Natural killer cell (primary cell): Measurements from ENCODE around the gene PTPN12. TPM values are rescaled to one million over a fixed set of nuclear protein-coding genes. Genes with fewer than 3 reads are reported as not detected.
A peak's percentile ranks its signal among the peaks of the same experiment; 100 is the strongest.

Experiments used
- ATAC-seq, 3 donors: fragments of 150-1000 bp in 2 of 3; fragments of 200-7000 bp in 1 of 3; cut with Tn5 transposase; 1 replicate in 1 of 3; 2 replicates in 2 of 3; pipeline ENCODE4 v1.10.0; 2021; ENCODE audit warnings: mild to moderate bottlenecking in 2 of 3, moderate library complexity in 2 of 3
- DNase-seq, 2 donors: peaks; one replicate each; pipeline versions ENCODE4 v3.0.0 to v3.0.0-alpha.2; 2013 to 2021; ENCODE audit warnings: mixed read lengths in 1 of 2
- H3K27ac ChIP-seq: one replicate; pipeline ENCODE4 v1.5.1; 2013; ENCODE audit warnings: mild to moderate bottlenecking, low read length
- H3K27me3 ChIP-seq: one replicate; pipeline ENCODE4 v1.6.1; 2013; ENCODE audit warnings: low read length; ENCODE audit not compliant: control insufficient read depth, insufficient read depth
- H3K36me3 ChIP-seq: one replicate; pipeline ENCODE4 v1.6.1; 2013; ENCODE audit warnings: low read length; ENCODE audit not compliant: control insufficient read depth, insufficient read depth
- H3K4me1 ChIP-seq: one replicate; pipeline ENCODE4 v1.6.1; 2013; ENCODE audit warnings: low read length; ENCODE audit not compliant: control insufficient read depth, insufficient read depth
- H3K4me3 ChIP-seq: one replicate; pipeline ENCODE4 v1.5.1; 2013; ENCODE audit warnings: low read length
- H3K9me3 ChIP-seq: one replicate; pipeline ENCODE4 v1.6.1; 2013; ENCODE audit warnings: low read length; ENCODE audit not compliant: control insufficient read depth, insufficient read depth
- H3K27ac Mint-ChIP-seq, 2 donors: one replicate each; pipeline ENCODE4 v1.8.0; 2022; ENCODE audit warnings: mild to moderate bottlenecking in 2 of 2, mixed read lengths in 2 of 2, moderate library complexity in 1 of 2
- H3K27me3 Mint-ChIP-seq, 2 donors: one replicate each; pipeline ENCODE4 v1.8.0; 2022; ENCODE audit warnings: low read depth in 2 of 2, mixed read lengths in 2 of 2
- H3K36me3 Mint-ChIP-seq: one replicate; pipeline ENCODE4 v1.8.0; 2022; ENCODE audit warnings: mixed read lengths
- H3K4me1 Mint-ChIP-seq, 2 donors: one replicate each; pipeline ENCODE4 v1.8.0; 2022; ENCODE audit warnings: mixed read lengths in 2 of 2
- H3K4me3 Mint-ChIP-seq: one replicate; pipeline ENCODE4 v1.8.0; 2022; ENCODE audit warnings: mild to moderate bottlenecking, moderate library complexity, mixed read lengths
- H3K9me3 Mint-ChIP-seq, 2 donors: one replicate each; pipeline ENCODE4 v1.8.0; 2022; ENCODE audit warnings: mixed read lengths in 2 of 2
- WGBS: methylation state at CpG from one replicate; pipeline ENCODE4 v1.1.7; 2013; ENCODE audit warnings: missing lambda C conversion rate; ENCODE audit not compliant: insufficient coverage; 5-methylcytosine and 5-hydroxymethylcytosine counted together
- intact Hi-C: fragments of 100-400 bp; cut with micrococcal nuclease; formaldehyde crosslinking; loops from one replicate; pipeline ENCODE4 v1.14.2; 2022
- total RNA-seq, 4 donors: library from RNA; stranded (reverse); fragments of 120-200 nt in 1 of 4; gene quantifications; one replicate each; pipeline versions ENCODE4 v1.2.3 to v1.2.4, GENCODE V29; 2013 to 2022
- TF ChIP-seq, protein P1 (sequence below): fragments of 200-600 bp; IDR thresholded peaks from one replicate; pipeline ENCODE4 v1.8.0; 2022; ENCODE audit warnings: antibody characterized with exemption

PTPN12 gene
- total RNA-seq, 3 donors from 2014 or later (not counting 1 experiment from before 2014, with no cell fraction given): 261 to 396 (median 263) TPM

DNA sequence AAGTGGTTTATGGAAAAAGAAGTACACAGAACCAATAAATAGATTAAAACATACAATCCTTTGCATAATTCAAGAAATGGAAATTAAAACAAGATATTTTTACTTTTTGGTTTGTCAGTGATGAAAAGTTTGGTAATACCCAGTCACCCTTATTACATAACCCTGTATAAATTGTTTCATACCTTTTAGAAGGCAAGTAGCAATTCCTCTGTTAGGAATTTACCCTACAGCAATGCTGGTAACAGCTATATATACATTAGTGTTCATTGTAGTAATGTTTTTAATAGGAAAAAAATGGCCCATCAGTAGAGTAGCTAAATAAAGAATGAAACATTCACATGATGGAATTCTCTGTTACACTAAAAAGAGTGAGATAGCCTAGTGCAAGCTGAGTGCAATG lies 42.7 kb downstream of the PTPN12 start:
- no peak for DNase-seq
- Mint-ChIP-seq H3K4me3 (no peak overlapping the region), H3K4me1 (peaks cover 32 to 54% of the 10 kb centered on the region in 2 donors), H3K36me3 (no peaks in the 10 kb centered on the region), H3K27me3 (no peaks in the 10 kb centered on the region), H3K27ac (peak overlapping the region; percentile 65 to 75), H3K9me3 (no peaks in the 10 kb centered on the region)
- intact Hi-C loops: no loop called here
- no peak overlapping the region for H3K27ac ChIP-seq
- H3K9me3 ChIP-seq: no peaks in the 10 kb centered on the region
- H3K4me3 ChIP-seq: no peak overlapping the region
- no peak for ATAC-seq
- peaks cover 6% of the 10 kb centered on the region for H3K4me1 ChIP-seq
- no peaks in the 10 kb centered on the region for H3K27me3 ChIP-seq
- peaks cover 57% of the 10 kb centered on the region for H3K36me3 ChIP-seq
- TF ChIP-seq, protein P1, sequence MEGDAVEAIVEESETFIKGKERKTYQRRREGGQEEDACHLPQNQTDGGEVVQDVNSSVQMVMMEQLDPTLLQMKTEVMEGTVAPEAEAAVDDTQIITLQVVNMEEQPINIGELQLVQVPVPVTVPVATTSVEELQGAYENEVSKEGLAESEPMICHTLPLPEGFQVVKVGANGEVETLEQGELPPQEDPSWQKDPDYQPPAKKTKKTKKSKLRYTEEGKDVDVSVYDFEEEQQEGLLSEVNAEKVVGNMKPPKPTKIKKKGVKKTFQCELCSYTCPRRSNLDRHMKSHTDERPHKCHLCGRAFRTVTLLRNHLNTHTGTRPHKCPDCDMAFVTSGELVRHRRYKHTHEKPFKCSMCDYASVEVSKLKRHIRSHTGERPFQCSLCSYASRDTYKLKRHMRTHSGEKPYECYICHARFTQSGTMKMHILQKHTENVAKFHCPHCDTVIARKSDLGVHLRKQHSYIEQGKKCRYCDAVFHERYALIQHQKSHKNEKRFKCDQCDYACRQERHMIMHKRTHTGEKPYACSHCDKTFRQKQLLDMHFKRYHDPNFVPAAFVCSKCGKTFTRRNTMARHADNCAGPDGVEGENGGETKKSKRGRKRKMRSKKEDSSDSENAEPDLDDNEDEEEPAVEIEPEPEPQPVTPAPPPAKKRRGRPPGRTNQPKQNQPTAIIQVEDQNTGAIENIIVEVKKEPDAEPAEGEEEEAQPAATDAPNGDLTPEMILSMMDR: no peak

DNA sequence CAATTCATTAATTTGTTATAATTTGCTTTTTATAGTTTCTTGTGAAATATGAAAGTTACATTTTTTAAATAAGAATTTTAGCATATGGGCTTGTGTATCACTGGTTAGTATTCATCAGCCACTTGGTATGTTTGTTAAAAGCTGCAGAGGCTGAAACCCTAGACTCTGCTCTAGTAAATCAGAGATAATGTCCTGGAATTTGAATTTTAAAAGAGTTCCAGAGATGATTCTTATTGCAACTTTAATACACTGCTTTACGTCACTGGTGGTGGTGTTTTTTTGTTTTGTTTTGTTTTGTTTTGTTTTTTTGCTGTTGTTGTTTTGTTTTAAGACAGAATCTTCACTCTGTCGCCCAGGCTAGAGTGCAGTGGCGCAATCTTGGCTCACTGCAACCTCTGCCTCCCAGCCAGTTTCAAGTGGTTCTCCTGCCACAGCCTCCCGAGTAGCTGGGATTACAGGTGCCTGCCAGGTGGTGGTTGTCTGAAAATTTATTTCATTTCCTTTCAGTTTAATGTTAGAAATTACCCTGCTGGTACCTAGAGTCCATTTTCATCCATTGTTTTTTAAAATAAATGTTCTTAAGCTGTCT lies 43.8 kb downstream of the PTPN12 start:
- DNase-seq (no peak), ATAC-seq (no peak)
- 91% methylated on average over 4 of the region's 4 CpGs for WGBS
- intact Hi-C loops: no loop called here
- H3K9me3 ChIP-seq: no peaks in the 10 kb centered on the region
- H3K4me3 Mint-ChIP-seq: no peak overlapping the region
- peaks cover 49% of the 10 kb centered on the region for H3K36me3 ChIP-seq
- H3K9me3 Mint-ChIP-seq: no peaks in the 10 kb centered on the region
- H3K4me3 ChIP-seq: no peak overlapping the region
- no peaks in the 10 kb centered on the region for H3K4me1 ChIP-seq
- H3K36me3 Mint-ChIP-seq: no peaks in the 10 kb centered on the region
- H3K27me3 Mint-ChIP-seq: no peaks in the 10 kb centered on the region
- H3K27ac ChIP-seq: no peak overlapping the region
- TF ChIP-seq, protein P1: no peak
- no peaks in the 10 kb centered on the region for H3K27me3 ChIP-seq
- peak overlapping the region; percentile 65 to 75 for H3K27ac Mint-ChIP-seq
- H3K4me1 Mint-ChIP-seq: peaks cover 26 to 48% of the 10 kb centered on the region in 2 donors

DNA sequence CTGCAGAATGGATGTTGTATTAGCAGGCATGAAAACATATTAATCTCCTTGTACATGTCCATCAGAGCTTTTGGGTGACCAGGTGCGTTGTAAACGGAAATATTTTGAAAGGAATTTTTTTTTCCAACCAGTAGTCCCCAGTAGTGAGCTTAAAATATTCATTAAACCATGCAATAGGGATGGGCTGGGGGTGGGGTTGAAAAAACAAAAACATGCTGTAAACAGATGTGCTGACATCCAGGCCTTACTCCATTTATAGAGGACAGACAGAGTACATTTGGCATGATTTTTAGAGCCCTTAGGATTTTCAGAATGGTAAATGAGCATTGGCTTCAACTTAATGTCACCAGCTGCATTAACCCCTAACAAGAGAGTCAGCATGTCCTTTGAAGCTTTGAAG lies 50.2 kb downstream of the PTPN12 start:
- no peak for DNase-seq

More for the DNA sequence above, 50.2 kb downstream of the PTPN12 start:
- peaks cover 20 to 26% of the 10 kb centered on the region in 2 donors for H3K4me1 Mint-ChIP-seq
- Histone ChIP-seq H3K4me3 (no peak overlapping the region), H3K27ac (no peak overlapping the region), H3K9me3 (no peaks in the 10 kb centered on the region), H3K27me3 (no peaks in the 10 kb centered on the region), H3K4me1 (no peaks in the 10 kb centered on the region), H3K36me3 (peaks cover 44% of the 10 kb centered on the region)
- intact Hi-C loops: no loop called here
- H3K27me3 Mint-ChIP-seq: no peaks in the 10 kb centered on the region
- peaks cover 7% of the 10 kb centered on the region for H3K36me3 Mint-ChIP-seq
- no peaks in the 10 kb centered on the region for H3K9me3 Mint-ChIP-seq
- no CpG with 5 or more reads among the region's 2 CpGs for WGBS
- H3K27ac Mint-ChIP-seq: peak overlapping the region; percentile 81 to 89
- no peak for ATAC-seq
- no peak overlapping the region for H3K4me3 Mint-ChIP-seq
- TF ChIP-seq, protein P1: no peak
